K562 (cell line): ENCODE data around the gene CLDN15. TPM values are rescaled to one million over a fixed set of nuclear protein-coding genes. Genes with fewer than 3 reads are reported as not detected.

Source experiments
- ARID4B ChIP-seq: sonication (generic); formaldehyde crosslinking; IDR thresholded peaks from 2 replicates; pipeline ENCODE4 v1.8.0; 2022; ENCODE audit warnings: mild to moderate bottlenecking, missing genetic modification reagents
- NR2C2 ChIP-seq, 2 experiments: fragments of 200-800 bp in 1 of 2; sonication (Bioruptor generic) in 1 of 2; sonication (generic) in 1 of 2; formaldehyde crosslinking in 1 of 2; IDR thresholded peaks; 2 replicates each; pipeline versions ENCODE4 v1.6.1 to v1.8.0; 2016 to 2022; ENCODE audit warnings: mild to moderate bottlenecking in 1 of 2, missing compliant biosample characterization in 1 of 2, missing genetic modification characterization in 1 of 2, missing genetic modification reagents in 1 of 2
- TEAD1 ChIP-seq, 2 experiments: fragments of 450-650 bp in 1 of 2; sonication (generic) in 1 of 2; formaldehyde crosslinking; IDR thresholded peaks; 2 replicates each; pipeline versions ENCODE4 v1.4.0 to v1.8.0; 2020 to 2022; ENCODE audit warnings: mild to moderate bottlenecking in 2 of 2, missing genetic modification reagents in 1 of 2
- VEZF1 ChIP-seq: fragments of 200-800 bp; sonication (Bioruptor generic); IDR thresholded peaks from 2 replicates; pipeline ENCODE4 v1.6.1; 2017; ENCODE audit warnings: missing genetic modification characterization, missing compliant biosample characterization
- ZNF318 ChIP-seq, 2 experiments: fragments of 450-650 bp; IDR thresholded peaks; 2 replicates each; pipeline ENCODE4 v1.6.1; 2016; ENCODE audit warnings: mild to moderate bottlenecking in 2 of 2, borderline replicate concordance in 1 of 2, low read depth in 1 of 2, moderate library complexity in 1 of 2
- ZNF639 ChIP-seq, 2 experiments: fragments of 200-800 bp in 1 of 2; sonication (Bioruptor generic) in 1 of 2; sonication (generic) in 1 of 2; formaldehyde crosslinking in 1 of 2; IDR thresholded peaks in 1 of 2; conservative IDR thresholded peaks in 1 of 2; 2 replicates each; pipeline versions ENCODE4 v1.5.0 to v1.6.1; 2016 to 2020; ENCODE audit warnings: missing compliant biosample characterization in 1 of 2, missing genetic modification characterization in 1 of 2, missing genetic modification reagents in 1 of 2
- ZNF780A ChIP-seq: fragments of 250-450 bp; sonication (Bioruptor Pico); IDR thresholded peaks from 2 replicates; pipeline ENCODE4 v1.5.0; 2021; ENCODE audit warnings: mild to moderate bottlenecking
- polyA plus RNA-seq, 8 experiments: library from polyadenylated mRNA; depleted of rRNA in 4 of 8; stranded (reverse) in 5 of 8; unstranded in 3 of 8; fragments of >200 nt; fragmentation: Nextera tagmentation in 2 of 8; fragmentation: Illumina TruSeq in 1 of 8; extraction: Ambion mirVana in 2 of 8; extraction: Trizol in 1 of 8; gene quantifications; 2 replicates each; pipeline versions ENCODE4 v1.2.1 to v1.2.3, GENCODE V29; 2011 to 2014; ENCODE audit warnings: inconsistent platforms in 1 of 8, missing spikeins in 1 of 8
- total RNA-seq, 7 experiments: library from RNA; depleted of rRNA in 6 of 7; stranded (reverse); fragments of >200 nt in 6 of 7; fragmentation: Illumina TruSeq in 2 of 7; extraction: Trizol in 2 of 7; gene quantifications; 2 replicates each; pipeline versions ENCODE4 v1.2.1 to v1.2.3, GENCODE V29; 2011 to 2021; ENCODE audit warnings: low replicate concordance in 1 of 7

The CLDN15 gene
- total and polyA plus RNA-seq, 9 of the 15 experiments (the other 6 are each of a cell fraction or from before 2014, with no cell fraction given) = 0.32 to 14.5 (median 7.4) TPM

GRCh38 chr7:101265622-101266516 lies 28.3 kb upstream of the CLDN15 start (continued):
- TF ChIP-seq ZNF318 (IDR thresholded peaks at IDR 0.05; ENCODE audit: borderline replicate concordance in 1 of 2, low read depth in 1 of 2) = no peak
- TF ChIP-seq ZNF780A (CRISPR knock-in tag) = no peak
- 0 out of 4 replicates have a peak, but pooled peaks of 1 of the 2 experiments have one; percentile 29 for TF ChIP-seq ZNF639 (CRISPR knock-in tag; conservative IDR thresholded peaks at IDR 0.05 in 1 of 2, IDR thresholded peaks at IDR 0.05 in 1 of 2)
- TF ChIP-seq VEZF1 = peak; percentile 61
- TF ChIP-seq ARID4B (CRISPR knock-in tag) = peak; percentile 60; the same call in 1 of the 2 replicates
- TF ChIP-seq TEAD1 (CRISPR knock-in tag; IDR thresholded peaks at IDR 0.05) = 0 out of 4 replicates have a peak, but pooled peaks have one; percentile 4 to 48
- TF ChIP-seq NR2C2 (CRISPR knock-in tag; IDR thresholded peaks at IDR 0.05) = no peak
- peak; percentile 55; the same call in 1 of the 2 replicates for TF ChIP-seq NR2C2 (tag; IDR thresholded peaks at IDR 0.05)
